NCI-H187 (cell line): ENCODE measurements around the gene CASD1.

Experiments
- DNase-seq, 2 experiments: peaks; one replicate each; lab custom pipeline; 2025; lab: John Stamatoyannopoulos, UW

CASD1 gene

GRCh38 chr7:94512735-94513564 lies 3.3 kb downstream of the CASD1 start:
- DNase-seq, result no peak

- DNase-seq, result no peak
Measured at GRCh38 chr7:94513565-94513860, 3.9 kb downstream of the CASD1 start.

GRCh38 chr7:94514140-94514889 lies 4.7 kb downstream of the CASD1 start:
- no peak for DNase-seq

- no peak for DNase-seq
Measured at GRCh38 chr7:94514917-94515316, 5.3 kb downstream of the CASD1 start.

- DNase-seq, result no peak
Measured at GRCh38 chr7:94525923-94526322, 16.3 kb downstream of the CASD1 start.

- no peak for DNase-seq
Measured at GRCh38 chr7:94529516-94529915, 19.9 kb downstream of the CASD1 start.

GRCh38 chr7:94530109-94530508 lies 20.5 kb downstream of the CASD1 start:
- no peak for DNase-seq

- no peak for DNase-seq
Measured at GRCh38 chr7:94532676-94533075, 23.1 kb downstream of the CASD1 start.

- DNase-seq, result no peak
Measured at GRCh38 chr7:94540428-94540827, 30.8 kb downstream of the CASD1 start.

- no peak for DNase-seq
Measured at GRCh38 chr7:94547126-94547525, 37.5 kb downstream of the CASD1 start.

- no peak for DNase-seq
Measured at GRCh38 chr7:94556028-94556427, 46.4 kb downstream of the CASD1 start.

GRCh38 chr7:94557215-94557614 lies 47.6 kb downstream of the CASD1 start:
- no peak for DNase-seq

GRCh38 chr7:94559972-94560371 lies 50.4 kb downstream of the CASD1 start:
- no peak for DNase-seq

GRCh38 chr7:94561841-94562514 lies 52.4 kb downstream of the CASD1 start:
- DNase-seq, result no peak

GRCh38 chr7:94562525-94562924 lies 52.9 kb downstream of the CASD1 start:
- DNase-seq, result no peak

GRCh38 chr7:94565247-94565894 lies 55.8 kb downstream of the CASD1 start:
- DNase-seq, result no peak

GRCh38 chr7:94567396-94567795 lies 57.8 kb downstream of the CASD1 start:
- no peak for DNase-seq

- DNase-seq, result no peak
Measured at GRCh38 chr7:94571816-94572215, 62.2 kb downstream of the CASD1 start.

- no peak for DNase-seq
Measured at GRCh38 chr7:94575646-94576045, 66.0 kb downstream of the CASD1 start.

- DNase-seq, result no peak
Measured at GRCh38 chr7:94576316-94576715, 66.7 kb downstream of the CASD1 start.

GRCh38 chr7:94577357-94577756 lies 67.7 kb downstream of the CASD1 start:
- DNase-seq, result no peak

GRCh38 chr7:94578614-94579013 lies 69.0 kb downstream of the CASD1 start:
- DNase-seq, result no peak

- no peak for DNase-seq
Measured at GRCh38 chr7:94579470-94579869, 69.9 kb downstream of the CASD1 start.
